NCI-H1105 (cell line): ENCODE results near the gene FUT1.
"Not testable (repeated sequence)": the region's sequence is repeated elsewhere in the genome, so short reads cannot be mapped to it uniquely, and the experiment has no call there.

Experiments used
- DNase-seq: peaks from one replicate; lab custom pipeline; 2025; lab: John Stamatoyannopoulos, UW

Gene FUT1

GRCh38 chr19:48752496-48753365 lies at the start of gene FUT1:
Gene FUT1 (minus strand): TSS chr19:48752641. CDS start chr19:48751281, 1,360 bp downstream.
- DNase-seq = peak; percentile 97

GRCh38 chr19:48799358-48800300 lies 47.2 kb upstream of the FUT1 start:
- no peak for DNase-seq

GRCh38 chr19:48798937-48799336 lies 46.5 kb upstream of the FUT1 start:
- no peak for DNase-seq

- DNase-seq = no peak
Observed at GRCh38 chr19:48797103-48797502, 44.7 kb upstream of the FUT1 start.

- DNase-seq = no peak
Observed at GRCh38 chr19:48796298-48797083, 44.0 kb upstream of the FUT1 start.

- DNase-seq = no peak
Observed at GRCh38 chr19:48795685-48796070, 43.2 kb upstream of the FUT1 start.

- DNase-seq = peak; percentile 94
Observed at GRCh38 chr19:48795055-48795684, 42.7 kb upstream of the FUT1 start.

GRCh38 chr19:48794291-48794690 lies 41.9 kb upstream of the FUT1 start:
- no peak for DNase-seq

GRCh38 chr19:48793271-48793670 lies 40.8 kb upstream of the FUT1 start:
- no peak for DNase-seq

- not testable (repeated sequence) for DNase-seq
Observed at GRCh38 chr19:48787331-48787730, 34.9 kb upstream of the FUT1 start.

GRCh38 chr19:48786422-48786821 lies 34.0 kb upstream of the FUT1 start:
- DNase-seq = not testable (repeated sequence)

GRCh38 chr19:48784527-48784926 lies 32.1 kb upstream of the FUT1 start:
- DNase-seq = no peak

- DNase-seq = no peak
Observed at GRCh38 chr19:48780631-48781391, 28.4 kb upstream of the FUT1 start.

GRCh38 chr19:48779636-48780035 lies 27.2 kb upstream of the FUT1 start:
- DNase-seq = no peak

- DNase-seq = no peak
Observed at GRCh38 chr19:48777720-48778119, 25.3 kb upstream of the FUT1 start.

GRCh38 chr19:48777139-48777538 lies 24.7 kb upstream of the FUT1 start:
- no peak for DNase-seq

- DNase-seq = no peak
Observed at GRCh38 chr19:48772503-48772953, 20.1 kb upstream of the FUT1 start.

GRCh38 chr19:48770734-48771472 lies 18.5 kb upstream of the FUT1 start:
- no peak for DNase-seq

GRCh38 chr19:48770266-48770665 lies 17.8 kb upstream of the FUT1 start:
- DNase-seq = no peak
